Hepatocyte (in vitro differentiated cells): ENCODE results near the gene ADAMTSL1.

Experiments
- CTCF ChIP-seq: fragments of 200-600 bp; sonication (generic); IDR thresholded peaks from 2 replicates; pipeline ENCODE4 v1.5.1; 2016; ENCODE audit warnings: antibody characterized with exemption, mild to moderate bottlenecking; ENCODE audit not compliant: poor library complexity
- EZH2 ChIP-seq: fragments of 200-600 bp; sonication (generic); IDR thresholded peaks from 2 replicates; pipeline ENCODE4 v1.6.1; 2016; ENCODE audit warnings: antibody characterized with exemption, mild to moderate bottlenecking, borderline replicate concordance
- EZH2phosphoT487 ChIP-seq: fragments of 200-600 bp; sonication (generic); IDR thresholded peaks from one replicate; pipeline ENCODE4 v1.6.1; 2018; ENCODE audit warnings: antibody characterized with exemption, mild to moderate bottlenecking, low read depth, moderate library complexity; ENCODE audit not compliant: unreplicated experiment, severe bottlenecking

GRCh38 chr9:18910435-18910834, 436.5 kb downstream of the ADAMTSL1 start:
- TF ChIP-seq CTCF (no peak), EZH2 (no peak), EZH2phosphoT487 (no peak)
